Measurements from ENCODE around the gene WASF2.

Gene WASF2

DNA sequence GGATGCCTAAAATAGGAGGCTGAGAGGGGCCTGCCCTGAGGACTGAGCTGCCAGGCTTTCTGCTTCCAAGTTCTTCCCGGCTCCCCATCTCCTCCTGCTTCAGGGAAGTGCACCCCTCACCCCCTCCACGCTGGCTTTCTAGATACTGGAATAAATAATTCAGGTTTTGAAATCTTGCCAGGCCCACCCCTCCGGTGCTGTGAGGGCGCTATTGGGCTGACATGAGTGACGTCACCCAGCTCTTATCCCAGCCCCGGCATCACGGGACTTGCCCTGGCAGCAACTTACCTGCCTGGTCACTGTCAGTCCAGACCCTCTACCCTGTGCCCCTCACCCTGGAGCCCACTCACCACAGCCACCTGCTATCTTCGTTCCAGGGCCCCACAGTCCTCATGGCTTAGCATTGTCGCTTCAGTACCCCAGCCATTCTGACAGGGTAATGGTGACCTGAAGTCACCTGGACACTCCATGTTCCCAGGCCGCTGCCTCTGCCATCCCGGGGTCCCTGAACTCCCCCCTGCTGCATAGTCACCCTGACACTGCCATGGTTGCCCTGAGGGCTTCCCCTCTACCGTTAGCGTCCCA lies 98.4 kb downstream of the WASF2 start:
- no peak for TF ChIP-seq SIN3A (IDR thresholded peaks at IDR 0.05; ENCODE audit: borderline replicate concordance, insufficient read depth, low read length)
- TF ChIP-seq TAF1 (IDR thresholded peaks at IDR 0.05; ENCODE audit: borderline replicate concordance, insufficient read depth, low read length): no peak
- TF ChIP-seq FOXP2 (optimal IDR thresholded peaks at IDR 0.05; ENCODE audit: borderline replicate concordance, extremely low read depth, extremely low read length, insufficient read depth): no peak
- TF ChIP-seq, protein P1, sequence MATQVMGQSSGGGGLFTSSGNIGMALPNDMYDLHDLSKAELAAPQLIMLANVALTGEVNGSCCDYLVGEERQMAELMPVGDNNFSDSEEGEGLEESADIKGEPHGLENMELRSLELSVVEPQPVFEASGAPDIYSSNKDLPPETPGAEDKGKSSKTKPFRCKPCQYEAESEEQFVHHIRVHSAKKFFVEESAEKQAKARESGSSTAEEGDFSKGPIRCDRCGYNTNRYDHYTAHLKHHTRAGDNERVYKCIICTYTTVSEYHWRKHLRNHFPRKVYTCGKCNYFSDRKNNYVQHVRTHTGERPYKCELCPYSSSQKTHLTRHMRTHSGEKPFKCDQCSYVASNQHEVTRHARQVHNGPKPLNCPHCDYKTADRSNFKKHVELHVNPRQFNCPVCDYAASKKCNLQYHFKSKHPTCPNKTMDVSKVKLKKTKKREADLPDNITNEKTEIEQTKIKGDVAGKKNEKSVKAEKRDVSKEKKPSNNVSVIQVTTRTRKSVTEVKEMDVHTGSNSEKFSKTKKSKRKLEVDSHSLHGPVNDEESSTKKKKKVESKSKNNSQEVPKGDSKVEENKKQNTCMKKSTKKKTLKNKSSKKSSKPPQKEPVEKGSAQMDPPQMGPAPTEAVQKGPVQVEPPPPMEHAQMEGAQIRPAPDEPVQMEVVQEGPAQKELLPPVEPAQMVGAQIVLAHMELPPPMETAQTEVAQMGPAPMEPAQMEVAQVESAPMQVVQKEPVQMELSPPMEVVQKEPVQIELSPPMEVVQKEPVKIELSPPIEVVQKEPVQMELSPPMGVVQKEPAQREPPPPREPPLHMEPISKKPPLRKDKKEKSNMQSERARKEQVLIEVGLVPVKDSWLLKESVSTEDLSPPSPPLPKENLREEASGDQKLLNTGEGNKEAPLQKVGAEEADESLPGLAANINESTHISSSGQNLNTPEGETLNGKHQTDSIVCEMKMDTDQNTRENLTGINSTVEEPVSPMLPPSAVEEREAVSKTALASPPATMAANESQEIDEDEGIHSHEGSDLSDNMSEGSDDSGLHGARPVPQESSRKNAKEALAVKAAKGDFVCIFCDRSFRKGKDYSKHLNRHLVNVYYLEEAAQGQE (IDR thresholded peaks at IDR 0.05; ENCODE audit: insufficient read depth in 1 of 2, low read depth in 2 of 2, low read length in 2 of 2): no peak
- TF ChIP-seq POLR2AphosphoS5 (IDR thresholded peaks at IDR 0.05; ENCODE audit: low read depth, low read length): no peak

DNA sequence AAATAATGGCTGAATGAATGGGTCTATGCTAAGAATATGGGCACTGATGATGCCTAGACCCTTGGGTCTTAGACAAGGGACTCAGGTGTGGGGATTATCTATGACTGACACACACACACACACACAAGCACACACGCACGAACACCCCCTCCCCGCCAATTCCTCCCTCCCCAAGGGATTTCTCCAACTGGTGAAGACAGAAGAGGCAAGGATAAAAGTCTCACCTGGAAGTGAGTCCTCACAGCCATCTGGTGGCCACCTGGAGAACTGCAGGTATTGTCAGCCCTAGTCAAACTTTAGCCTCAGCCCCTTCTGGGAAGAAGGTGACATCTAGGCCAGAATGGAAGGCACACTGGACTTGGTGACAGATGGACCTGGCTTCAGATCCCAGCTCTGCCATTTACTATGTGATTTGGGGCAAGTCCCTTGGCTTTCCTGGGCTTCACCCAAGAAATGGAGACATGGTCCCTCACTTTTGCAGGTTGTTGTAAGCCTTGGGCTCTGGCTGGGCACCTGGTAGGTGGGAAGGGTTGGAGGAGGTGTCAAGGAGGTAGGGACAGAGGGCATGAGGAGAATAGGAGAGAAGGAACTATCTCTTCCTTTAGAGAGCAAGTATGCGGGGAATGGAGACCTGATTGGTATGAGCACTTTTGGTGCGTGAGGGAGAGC lies 101.5 kb downstream of the WASF2 start:
- TF ChIP-seq FOXP2 (optimal IDR thresholded peaks at IDR 0.05; ENCODE audit: borderline replicate concordance, extremely low read depth, extremely low read length, insufficient read depth): no peak
- TF ChIP-seq SIN3A (IDR thresholded peaks at IDR 0.05; ENCODE audit: borderline replicate concordance, insufficient read depth, low read length): no peak
- TF ChIP-seq, protein P1 (IDR thresholded peaks at IDR 0.05; ENCODE audit: insufficient read depth in 1 of 2, low read depth in 2 of 2, low read length in 2 of 2): no peak
- TF ChIP-seq POLR2AphosphoS5 (IDR thresholded peaks at IDR 0.05; ENCODE audit: low read depth, low read length): no peak
- TF ChIP-seq TAF1 (IDR thresholded peaks at IDR 0.05; ENCODE audit: borderline replicate concordance, insufficient read depth, low read length): no peak

DNA sequence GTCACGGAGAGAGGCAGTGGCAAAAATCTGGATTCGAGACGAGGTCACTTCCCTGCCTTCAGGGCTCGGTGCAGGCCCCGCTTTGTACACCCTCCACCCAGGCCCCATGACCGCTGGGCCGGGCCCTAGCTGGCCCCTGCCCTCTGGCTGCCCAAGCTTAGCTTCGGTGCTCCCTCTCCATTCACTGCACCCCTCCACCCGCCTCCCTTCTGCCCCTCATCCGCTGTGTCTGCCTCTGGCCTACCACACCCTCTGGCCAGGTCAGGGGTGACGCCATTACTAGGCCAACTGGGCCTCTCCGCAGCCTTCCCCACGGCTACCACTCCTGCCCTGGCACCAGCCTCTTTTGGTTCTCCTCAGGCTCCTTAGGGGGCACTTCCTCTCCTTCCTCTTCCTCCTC lies 106.3 kb downstream of the WASF2 start:
- TF ChIP-seq FOXP2 (optimal IDR thresholded peaks at IDR 0.05; ENCODE audit: borderline replicate concordance, extremely low read depth, extremely low read length, insufficient read depth) (no peak), TAF1 (IDR thresholded peaks at IDR 0.05; ENCODE audit: borderline replicate concordance, insufficient read depth, low read length) (no peak), SIN3A (IDR thresholded peaks at IDR 0.05; ENCODE audit: borderline replicate concordance, insufficient read depth, low read length) (no peak), POLR2AphosphoS5 (IDR thresholded peaks at IDR 0.05; ENCODE audit: low read depth, low read length) (no peak)
- TF ChIP-seq, protein P1 (IDR thresholded peaks at IDR 0.05; ENCODE audit: insufficient read depth in 1 of 2, low read depth in 2 of 2, low read length in 2 of 2): no peak

DNA sequence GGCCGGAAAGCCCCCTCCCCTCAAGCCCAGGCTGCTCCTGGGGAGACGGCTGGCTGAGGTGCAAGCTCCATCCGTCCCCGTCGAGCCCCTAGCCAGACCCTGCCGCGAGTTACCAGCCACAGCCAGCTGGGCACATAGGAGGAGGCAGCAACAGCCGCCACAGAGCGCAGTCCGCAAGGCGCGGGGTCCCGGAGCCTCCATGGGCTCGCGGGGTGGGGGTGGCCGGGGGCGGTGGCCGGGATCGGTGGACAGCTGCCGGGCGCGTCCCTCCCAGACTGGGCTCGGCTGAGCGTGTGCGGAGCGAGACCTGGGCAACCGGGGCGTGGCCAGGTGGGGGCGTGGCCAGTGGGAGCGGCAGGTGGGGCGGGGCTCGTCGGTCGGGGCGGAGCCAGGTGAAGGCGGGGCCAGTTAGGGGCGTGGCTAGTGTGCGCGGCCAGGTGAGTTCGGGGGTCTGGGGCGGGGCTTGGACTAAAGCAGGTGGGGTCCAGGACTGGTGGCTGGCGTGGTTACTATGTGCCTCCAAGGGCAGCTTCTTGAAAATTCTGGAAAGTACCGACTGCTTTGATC lies 106.8 kb downstream of the WASF2 start, which contains the start of gene CD164L2:
Gene CD164L2, minus strand, starts transcription at position 295 of the 567 bp plus-strand sequence. Its CDS starts 94 bp downstream, at position 201.
- no peak for TF ChIP-seq FOXP2 (optimal IDR thresholded peaks at IDR 0.05; ENCODE audit: borderline replicate concordance, extremely low read depth, extremely low read length, insufficient read depth)
- TF ChIP-seq, protein P1 (IDR thresholded peaks at IDR 0.05; ENCODE audit: insufficient read depth in 1 of 2, low read depth in 2 of 2, low read length in 2 of 2): no peak

All from PFSK-1 (cell line).